Measurements from ENCODE around the gene IGFBP2.

Gene IGFBP2

GRCh38 chr2:216651351-216651881 is 18.2 kb downstream of the IGFBP2 start:
- DNase-seq (ENCODE audit: low read depth in 1 of 2, low spot score in 1 of 2), result no peak

GRCh38 chr2:216652566-216652965 is 19.3 kb downstream of the IGFBP2 start:
- TF ChIP-seq JUND (IDR thresholded peaks at IDR 0.05; ENCODE audit: low read depth), result no peak
- no peak for DNase-seq (ENCODE audit: low read depth in 1 of 2, low spot score in 1 of 2)
- in situ Hi-C loops (cut with HindIII; ENCODE audit: low pct_unique_long_range_greater_than_20kb, low sequenced_read_pairs), result no loop called here

More at GRCh38 chr2:216651351-216651881, 18.2 kb downstream of the IGFBP2 start:
- in situ Hi-C loops (cut with HindIII; ENCODE audit: low pct_unique_long_range_greater_than_20kb, low sequenced_read_pairs), result no loop called here
- no peak for TF ChIP-seq JUND (IDR thresholded peaks at IDR 0.05; ENCODE audit: low read depth)

- in situ Hi-C loops (cut with HindIII; ENCODE audit: low pct_unique_long_range_greater_than_20kb, low sequenced_read_pairs), result no loop called here
- no peak for TF ChIP-seq JUND (IDR thresholded peaks at IDR 0.05; ENCODE audit: low read depth)
- DNase-seq (ENCODE audit: low read depth in 1 of 2, low spot score in 1 of 2), result no peak
These were observed 20.0 kb downstream of the IGFBP2 start for GRCh38 chr2:216653093-216653799.

- in situ Hi-C loops (cut with HindIII; ENCODE audit: low pct_unique_long_range_greater_than_20kb, low sequenced_read_pairs), result no loop called here
- TF ChIP-seq JUND (IDR thresholded peaks at IDR 0.05; ENCODE audit: low read depth), result no peak
- no peak for DNase-seq (ENCODE audit: low read depth in 1 of 2, low spot score in 1 of 2)
These were observed 20.7 kb downstream of the IGFBP2 start for GRCh38 chr2:216653931-216654365.

GRCh38 chr2:216654528-216655052 is 21.4 kb downstream of the IGFBP2 start:
- no peak for TF ChIP-seq JUND (IDR thresholded peaks at IDR 0.05; ENCODE audit: low read depth)
- DNase-seq (ENCODE audit: low read depth in 1 of 2, low spot score in 1 of 2), result no peak
- in situ Hi-C loops (cut with HindIII; ENCODE audit: low pct_unique_long_range_greater_than_20kb, low sequenced_read_pairs), result no loop called here

- DNase-seq (ENCODE audit: low read depth in 1 of 2, low spot score in 1 of 2), result no peak
- TF ChIP-seq JUND (IDR thresholded peaks at IDR 0.05; ENCODE audit: low read depth), result no peak
- in situ Hi-C loops (cut with HindIII; ENCODE audit: low pct_unique_long_range_greater_than_20kb, low sequenced_read_pairs), result no loop called here
These were observed 24.1 kb downstream of the IGFBP2 start for GRCh38 chr2:216657086-216657855.

GRCh38 chr2:216657980-216658379 is 24.8 kb downstream of the IGFBP2 start:
- in situ Hi-C loops (cut with HindIII; ENCODE audit: low pct_unique_long_range_greater_than_20kb, low sequenced_read_pairs), result no loop called here
- no peak for DNase-seq (ENCODE audit: low read depth in 1 of 2, low spot score in 1 of 2)
- no peak for TF ChIP-seq JUND (IDR thresholded peaks at IDR 0.05; ENCODE audit: low read depth)

- TF ChIP-seq JUND (IDR thresholded peaks at IDR 0.05; ENCODE audit: low read depth), result no peak
- in situ Hi-C loops (cut with HindIII; ENCODE audit: low pct_unique_long_range_greater_than_20kb, low sequenced_read_pairs), result no loop called here
- no peak for DNase-seq (ENCODE audit: low read depth in 1 of 2, low spot score in 1 of 2)
These were observed 25.5 kb downstream of the IGFBP2 start for GRCh38 chr2:216658757-216659156.

GRCh38 chr2:216659276-216659675 is 26.1 kb downstream of the IGFBP2 start:
- DNase-seq (ENCODE audit: low read depth in 1 of 2, low spot score in 1 of 2), result no peak
- in situ Hi-C loops (cut with HindIII; ENCODE audit: low pct_unique_long_range_greater_than_20kb, low sequenced_read_pairs), result no loop called here
- no peak for TF ChIP-seq JUND (IDR thresholded peaks at IDR 0.05; ENCODE audit: low read depth)

GRCh38 chr2:216660496-216660895 is 27.3 kb downstream of the IGFBP2 start:
- no peak for TF ChIP-seq JUND (IDR thresholded peaks at IDR 0.05; ENCODE audit: low read depth)
- DNase-seq (ENCODE audit: low read depth in 1 of 2, low spot score in 1 of 2), result no peak
- in situ Hi-C loops (cut with HindIII; ENCODE audit: low pct_unique_long_range_greater_than_20kb, low sequenced_read_pairs), result no loop called here

- no peak for DNase-seq (ENCODE audit: low read depth in 1 of 2, low spot score in 1 of 2)
- TF ChIP-seq JUND (IDR thresholded peaks at IDR 0.05; ENCODE audit: low read depth), result no peak
- in situ Hi-C loops (cut with HindIII; ENCODE audit: low pct_unique_long_range_greater_than_20kb, low sequenced_read_pairs), result no loop called here
These were observed 27.8 kb downstream of the IGFBP2 start for GRCh38 chr2:216661051-216661450.

GRCh38 chr2:216661639-216662375 is 28.6 kb downstream of the IGFBP2 start:
- TF ChIP-seq JUND (IDR thresholded peaks at IDR 0.05; ENCODE audit: low read depth), result no peak
- in situ Hi-C loops (cut with HindIII; ENCODE audit: low pct_unique_long_range_greater_than_20kb, low sequenced_read_pairs), result no loop called here
- DNase-seq (ENCODE audit: low read depth in 1 of 2, low spot score in 1 of 2), result no peak

All from T47D (cell line).